Thymus (tissue), 14 donors: Measurements from ENCODE around the gene PPP6C. TPM values are rescaled to one million over a fixed set of nuclear protein-coding genes. Genes with fewer than 3 reads are reported as not detected.
"Not testable (repeated sequence)": the region's sequence is repeated elsewhere in the genome, so short reads cannot be mapped to it uniquely, and the experiment has no call there.

Source experiments
- DNase-seq, 9 donors: peaks; one replicate each; pipeline ENCODE4 v3.0.0-alpha.2; 2013; ENCODE audit warnings: low spot score in 9 of 9, low read depth in 6 of 9, missing footprints in 1 of 9
- H3K27ac ChIP-seq, 2 donors: one replicate each; pipeline ENCODE4 v1.5.1; 2013; ENCODE audit warnings: control low read depth in 1 of 2, low read depth in 1 of 2, low read length in 1 of 2, mild to moderate bottlenecking in 1 of 2, moderate library complexity in 1 of 2
- H3K27me3 ChIP-seq, 2 donors: one replicate each; pipeline ENCODE4 v1.5.1; 2013; ENCODE audit warnings: low read length in 1 of 2; ENCODE audit not compliant: control insufficient read depth in 2 of 2, insufficient read depth in 1 of 2
- H3K36me3 ChIP-seq, 2 donors: one replicate each; pipeline ENCODE4 v1.5.1; 2013; ENCODE audit warnings: low read length in 1 of 2, mild to moderate bottlenecking in 1 of 2, moderate library complexity in 1 of 2; ENCODE audit not compliant: control insufficient read depth in 2 of 2, insufficient read depth in 2 of 2
- H3K4me1 ChIP-seq, 2 donors: one replicate each; pipeline ENCODE4 v1.5.1; 2013; ENCODE audit warnings: low read length in 2 of 2; ENCODE audit not compliant: control insufficient read depth in 2 of 2, insufficient read depth in 2 of 2
- H3K4me3 ChIP-seq, 2 donors: one replicate each; pipeline ENCODE4 v1.5.1; 2013; ENCODE audit warnings: low read length in 2 of 2, control low read depth in 1 of 2, mild to moderate bottlenecking in 1 of 2
- H3K9me3 ChIP-seq, 2 donors: one replicate each; pipeline ENCODE4 v1.5.1; 2013; ENCODE audit warnings: low read length in 1 of 2, mild to moderate bottlenecking in 1 of 2; ENCODE audit not compliant: control insufficient read depth in 2 of 2, insufficient read depth in 1 of 2
- WGBS: extraction: QIAGEN DNeasy Blood & Tissue Kit; methylation state at CpG from one replicate; pipeline ENCODE4 v1.1.7; 2013; 5-methylcytosine and 5-hydroxymethylcytosine counted together
- long read RNA-seq, 10 donors: transcript quantifications; one replicate each; lab custom pipeline, GENCODE V29; 2026
- polyA plus RNA-seq: library from polyadenylated mRNA; stranded (reverse); fragments of 200-250 nt; gene quantifications from one replicate; pipeline ENCODE4 v1.2.3, GENCODE V29; 2013
- total RNA-seq: library from RNA; stranded (reverse); fragments of 120-200 nt; gene quantifications from one replicate; pipeline ENCODE4 v1.2.4, GENCODE V29; 2013
- donor health status: healthy.

The PPP6C gene
- 35.6 TPM for total RNA-seq
- polyA plus RNA-seq = 37.6 TPM
- long read RNA-seq, donor 1, full-length matches to known transcripts = 3 of 3 reads
- long read RNA-seq, donor 1, partial matches to known transcripts = 0 of 3 reads
- long read RNA-seq, donor 1, other reads (novel, unspliced or antisense) = 0 of 3 reads
- long read RNA-seq, donor 2 = 0 reads
- long read RNA-seq, donor 3, full-length matches to known transcripts = 29 of 454 reads
- long read RNA-seq, donor 3, partial matches to known transcripts = 425 of 454 reads
- long read RNA-seq, donor 3, other reads (novel, unspliced or antisense) = 0 of 454 reads
- long read RNA-seq, donor 4, full-length matches to known transcripts = 6 of 6 reads
- long read RNA-seq, donor 4, partial matches to known transcripts = 0 of 6 reads
- long read RNA-seq, donor 4, other reads (novel, unspliced or antisense) = 0 of 6 reads
- long read RNA-seq, donor 5, full-length matches to known transcripts = 28 of 46 reads
- long read RNA-seq, donor 5, partial matches to known transcripts = 18 of 46 reads
- long read RNA-seq, donor 5, other reads (novel, unspliced or antisense) = 0 of 46 reads
- long read RNA-seq, donor 6, full-length matches to known transcripts = 17 of 17 reads
- long read RNA-seq, donor 6, partial matches to known transcripts = 0 of 17 reads
- long read RNA-seq, donor 6, other reads (novel, unspliced or antisense) = 0 of 17 reads
- long read RNA-seq, donor 7, full-length matches to known transcripts = 27 of 56 reads
- long read RNA-seq, donor 7, partial matches to known transcripts = 29 of 56 reads
- long read RNA-seq, donor 7, other reads (novel, unspliced or antisense) = 0 of 56 reads
- long read RNA-seq, donor 8, full-length matches to known transcripts = 12 of 12 reads
- long read RNA-seq, donor 8, partial matches to known transcripts = 0 of 12 reads
- long read RNA-seq, donor 8, other reads (novel, unspliced or antisense) = 0 of 12 reads
- long read RNA-seq, donor 9, full-length matches to known transcripts = 26 of 26 reads
- long read RNA-seq, donor 9, partial matches to known transcripts = 0 of 26 reads
- long read RNA-seq, donor 9, other reads (novel, unspliced or antisense) = 0 of 26 reads
- long read RNA-seq, donor 10, full-length matches to known transcripts = 26 of 31 reads
- long read RNA-seq, donor 10, partial matches to known transcripts = 0 of 31 reads
- long read RNA-seq, donor 10, other reads (novel, unspliced or antisense) = 5 of 31 reads

GRCh38 chr9:125189361-125190289, at the start of gene PPP6C:
PPP6C (minus strand) TSS chr9:125189803; CDS start chr9:125189718, 85 bp downstream.
- Histone ChIP-seq H3K27ac (peak within 1 kb of the TSS; percentile 54 to 94), H3K9me3 (no peaks in the 10 kb centered on the region), H3K36me3 (peaks cover 0 to 3% of the 10 kb centered on the region in 2 donors), H3K27me3 (no peaks in the 10 kb centered on the region), H3K4me3 (peak within 1 kb of the TSS; percentile 67 to 90), H3K4me1 (peaks cover 42 to 48% of the 10 kb centered on the region in 2 donors)
- DNase-seq = peak; percentile 90 to 98 (median 94)
- WGBS = under 1% methylated on average over 82 of the region's 82 CpGs

- H3K27ac ChIP-seq = no peak overlapping the region
- peak overlapping the region in 1 of 2 donors; percentile 77 for H3K4me3 ChIP-seq
- peaks cover 30 to 58% of the 10 kb centered on the region in 2 donors for H3K36me3 ChIP-seq
- H3K27me3 ChIP-seq = no peaks in the 10 kb centered on the region
- no peak for DNase-seq
- no peaks in the 10 kb centered on the region for H3K9me3 ChIP-seq
- H3K4me1 ChIP-seq = peaks cover 7 to 29% of the 10 kb centered on the region in 2 donors
- 97% methylated on average over 14 of the region's 14 CpGs for WGBS
These were observed 49.4 kb upstream of the PPP6C start for GRCh38 chr9:125238915-125239446.

GRCh38 chr9:125238127-125238914, 48.7 kb upstream of the PPP6C start:
- Histone ChIP-seq H3K4me3 (no peak overlapping the region), H3K27ac (no peak overlapping the region), H3K36me3 (peaks cover 30 to 62% of the 10 kb centered on the region in 2 donors), H3K4me1 (peaks cover 7 to 29% of the 10 kb centered on the region in 2 donors), H3K27me3 (no peaks in the 10 kb centered on the region), H3K9me3 (no peaks in the 10 kb centered on the region)
- WGBS = 95% methylated on average over 7 of the region's 7 CpGs
- no peak for DNase-seq

- H3K27ac ChIP-seq, DNase-seq, H3K27me3 ChIP-seq, H3K4me3 ChIP-seq, H3K9me3 ChIP-seq: not testable (repeated sequence)
- Histone ChIP-seq H3K4me1 (peaks cover 2 to 22% of the 10 kb centered on the region in 2 donors), H3K36me3 (peaks cover 36 to 65% of the 10 kb centered on the region in 2 donors)
- 97% methylated on average over 5 of the region's 5 CpGs for WGBS
These were observed 47.0 kb upstream of the PPP6C start for GRCh38 chr9:125236520-125237159.

GRCh38 chr9:125235804-125236519, 46.4 kb upstream of the PPP6C start:
- Histone ChIP-seq H3K4me1 (peaks cover 2 to 22% of the 10 kb centered on the region in 2 donors), H3K9me3 (no peaks in the 10 kb centered on the region), H3K4me3 (no peak overlapping the region), H3K27me3 (no peaks in the 10 kb centered on the region), H3K27ac (no peak overlapping the region), H3K36me3 (peaks cover 41 to 68% of the 10 kb centered on the region in 2 donors)
- DNase-seq = no peak
- 91% methylated on average over 5 of the region's 5 CpGs for WGBS

- 96% methylated on average over 8 of the region's 8 CpGs for WGBS
- Histone ChIP-seq H3K4me1 (peaks cover 2 to 16% of the 10 kb centered on the region in 2 donors), H3K36me3 (peaks cover 42 to 69% of the 10 kb centered on the region in 2 donors)
- H3K27ac ChIP-seq, DNase-seq, H3K27me3 ChIP-seq, H3K4me3 ChIP-seq, H3K9me3 ChIP-seq: not testable (repeated sequence)
These were observed 44.5 kb upstream of the PPP6C start for GRCh38 chr9:125234099-125234498.

GRCh38 chr9:125233678-125234077, 44.1 kb upstream of the PPP6C start:
- Histone ChIP-seq H3K4me1 (peaks cover 2 to 12% of the 10 kb centered on the region in 2 donors), H3K9me3 (no peaks in the 10 kb centered on the region), H3K4me3 (no peak overlapping the region), H3K27ac (no peak overlapping the region), H3K36me3 (peaks cover 38 to 65% of the 10 kb centered on the region in 2 donors), H3K27me3 (no peaks in the 10 kb centered on the region)
- WGBS = 91% methylated on average over 3 of the region's 3 CpGs
- no peak for DNase-seq
